OCI-LY7 (cell line): ENCODE results near the gene SLC25A39. TPM values are rescaled to one million over a fixed set of nuclear protein-coding genes. Genes with fewer than 3 reads are reported as not detected.

Source experiments
- BruUV-seq: library from RNA; stranded (reverse); fragments of 400-500 nt; replicated peaks from 2 replicates; lab custom pipeline; 2021; lab: Mats Ljungman, UMichigan
- CTCF ChIA-PET: fragments of 300-600 bp; sonication (Branson Sonifier 250); formaldehyde crosslinking; loops from one replicate; lab custom pipeline; 2022; ENCODE audit warnings: antibody characterized with exemption; ENCODE audit not compliant: unreplicated experiment; lab: Charles Lee
- POLR2A ChIA-PET: fragments of 300-600 bp; sonication (Branson Sonifier 250); formaldehyde crosslinking; loops from one replicate; lab custom pipeline; 2022; ENCODE audit warnings: antibody characterized with exemption; lab: Charles Lee
- DNase-seq: peaks from one replicate; pipeline ENCODE4 v3.0.0-alpha.2; 2015; ENCODE audit warnings: low spot score
- H2AFZ ChIP-seq: fragments of 200-600 bp; sonication (generic), shearing (Covaris generic); 2 replicates; pipeline ENCODE4 v1.6.1; 2014; ENCODE audit warnings: mild to moderate bottlenecking, antibody characterized with exemption, low read length, moderate library complexity
- H3K27ac ChIP-seq: fragments of 200-600 bp; sonication (generic); 2 replicates; pipeline ENCODE4 v1.5.1; 2014; ENCODE audit warnings: mixed run types, low read depth, mild to moderate bottlenecking, moderate library complexity, low read length, inconsistent platforms; ENCODE audit not compliant: poor library complexity, severe bottlenecking
- H3K36me3 ChIP-seq: fragments of 200-600 bp; sonication (generic); 2 replicates; pipeline ENCODE4 v1.6.1; 2014; ENCODE audit warnings: mild to moderate bottlenecking, antibody characterized with exemption, low read length, moderate library complexity, mixed read lengths; ENCODE audit not compliant: insufficient read depth
- H3K4me1 ChIP-seq: fragments of 200-600 bp; sonication (generic); 2 replicates; pipeline ENCODE4 v1.5.1; 2014; ENCODE audit warnings: mild to moderate bottlenecking, low read length; ENCODE audit not compliant: insufficient read depth, poor library complexity, severe bottlenecking
- H3K4me2 ChIP-seq: fragments of 200-600 bp; sonication (generic); 2 replicates; pipeline ENCODE4 v1.6.1; 2014; ENCODE audit warnings: mild to moderate bottlenecking, low read length
- H3K4me3 ChIP-seq: fragments of 200-600 bp; sonication (generic); 2 replicates; pipeline ENCODE4 v1.5.1; 2014; ENCODE audit warnings: mild to moderate bottlenecking, low read depth, low read length; ENCODE audit not compliant: poor library complexity, severe bottlenecking
- H3K79me2 ChIP-seq: fragments of 200-600 bp; sonication (generic); 2 replicates; pipeline ENCODE4 v1.6.1; 2016; ENCODE audit warnings: low read depth, mild to moderate bottlenecking, low read length, moderate library complexity, mixed read lengths; ENCODE audit not compliant: insufficient read depth
- H3K9me2 ChIP-seq: fragments of 200-600 bp; sonication (generic); 2 replicates; pipeline ENCODE4 v1.6.1; 2016; ENCODE audit warnings: mild to moderate bottlenecking, low read length, mixed read lengths; ENCODE audit not compliant: insufficient read depth
- H3K9me3 ChIP-seq: fragments of 200-600 bp; sonication (generic); 2 replicates; pipeline ENCODE4 v1.6.1; 2014; ENCODE audit warnings: mild to moderate bottlenecking, mixed run types, low read length, mixed read lengths
- H4K20me1 ChIP-seq: fragments of 200-600 bp; sonication (generic); 2 replicates; pipeline ENCODE4 v1.6.1; 2014; ENCODE audit warnings: mild to moderate bottlenecking, antibody characterized with exemption, low read length, moderate library complexity, mixed read lengths; ENCODE audit not compliant: insufficient read depth
- EZH2phosphoT487 ChIP-seq: fragments of 200-600 bp; sonication (generic); IDR thresholded peaks from 2 replicates; pipeline ENCODE4 v1.6.1; 2018; ENCODE audit warnings: low read depth, borderline replicate concordance, mild to moderate bottlenecking, mixed run types, antibody characterized with exemption, low read length, moderate library complexity, mixed read lengths
- intact Hi-C: fragments of 100-400 bp; cut with micrococcal nuclease; formaldehyde crosslinking; loops from one replicate; pipeline ENCODE4 v1.10.0; 2022; ENCODE audit not compliant: unreplicated experiment
- total RNA-seq, 2 experiments: library from RNA; depleted of rRNA in 1 of 2; stranded (reverse); fragments of >200 nt in 1 of 2; shearing (Covaris generic) in 1 of 2; gene quantifications; 2 replicates each; pipeline ENCODE4 v1.2.3, GENCODE V29; 2014 to 2022
- TF ChIP-seq, protein P1 (sequence below): fragments of 200-600 bp; sonication (generic); conservative IDR thresholded peaks from 2 replicates; pipeline ENCODE4 v1.5.1; 2014; ENCODE audit warnings: mild to moderate bottlenecking, antibody characterized with exemption, low read length, moderate library complexity, mixed read lengths

The SLC25A39 gene
- total RNA-seq, 2 experiments from 2014 or later: 156 to 159 TPM

GRCh38 chr17:44314524-44314868, 10.1 kb downstream of the SLC25A39 start:
- BruUV-seq: no TSS peak
- no peak for TF ChIP-seq EZH2phosphoT487
- TF ChIP-seq, protein P1, sequence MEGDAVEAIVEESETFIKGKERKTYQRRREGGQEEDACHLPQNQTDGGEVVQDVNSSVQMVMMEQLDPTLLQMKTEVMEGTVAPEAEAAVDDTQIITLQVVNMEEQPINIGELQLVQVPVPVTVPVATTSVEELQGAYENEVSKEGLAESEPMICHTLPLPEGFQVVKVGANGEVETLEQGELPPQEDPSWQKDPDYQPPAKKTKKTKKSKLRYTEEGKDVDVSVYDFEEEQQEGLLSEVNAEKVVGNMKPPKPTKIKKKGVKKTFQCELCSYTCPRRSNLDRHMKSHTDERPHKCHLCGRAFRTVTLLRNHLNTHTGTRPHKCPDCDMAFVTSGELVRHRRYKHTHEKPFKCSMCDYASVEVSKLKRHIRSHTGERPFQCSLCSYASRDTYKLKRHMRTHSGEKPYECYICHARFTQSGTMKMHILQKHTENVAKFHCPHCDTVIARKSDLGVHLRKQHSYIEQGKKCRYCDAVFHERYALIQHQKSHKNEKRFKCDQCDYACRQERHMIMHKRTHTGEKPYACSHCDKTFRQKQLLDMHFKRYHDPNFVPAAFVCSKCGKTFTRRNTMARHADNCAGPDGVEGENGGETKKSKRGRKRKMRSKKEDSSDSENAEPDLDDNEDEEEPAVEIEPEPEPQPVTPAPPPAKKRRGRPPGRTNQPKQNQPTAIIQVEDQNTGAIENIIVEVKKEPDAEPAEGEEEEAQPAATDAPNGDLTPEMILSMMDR: no peak

DNA sequence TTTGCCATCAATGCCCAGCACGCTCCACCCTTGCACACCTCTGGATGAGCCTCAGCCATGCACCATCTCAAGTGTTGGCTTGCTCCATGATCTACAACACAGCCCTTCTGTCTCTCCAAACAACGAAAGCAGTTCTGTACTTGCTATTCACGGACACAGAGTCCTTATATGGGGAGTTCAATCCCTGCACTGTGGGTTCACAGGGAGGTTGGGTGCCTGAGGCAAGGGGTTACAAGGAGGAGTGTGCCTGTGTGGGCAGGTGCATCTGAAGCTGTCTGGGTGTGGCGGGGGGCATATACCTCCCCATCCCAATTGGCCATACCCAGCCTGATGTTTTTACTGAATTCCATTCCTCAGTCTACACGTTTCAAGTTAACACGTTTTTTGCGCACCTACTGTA, 10.6 kb downstream of the SLC25A39 start:
- Histone ChIP-seq H3K4me3 (no peak overlapping the region), H4K20me1 (no peaks in the 10 kb centered on the region), H3K27ac (no peak overlapping the region), H2AFZ (no peak overlapping the region), H3K9me2 (no peaks in the 10 kb centered on the region), H3K36me3 (no peaks in the 10 kb centered on the region), H3K79me2 (no peaks in the 10 kb centered on the region), H3K9me3 (no peaks in the 10 kb centered on the region), H3K4me1 (peaks cover 10% of the 10 kb centered on the region), H3K4me2 (no peak overlapping the region)
- no TSS peak for BruUV-seq
- TF ChIP-seq, protein P1: no peak
- TF ChIP-seq EZH2phosphoT487: no peak
- CTCF ChIA-PET: interaction anchor here (0.6 kb wide), 2 partner anchors 21 to 55 kb away, joined by 3 to 4 read pairs; no protein-coding TSS in a partner anchor
- intact Hi-C loops: no loop called here
- POLR2A ChIA-PET: no interaction called here
- DNase-seq: no peak

More at GRCh38 chr17:44314524-44314868, 10.1 kb downstream of the SLC25A39 start:
- H3K4me3 ChIP-seq: peak overlapping the region; percentile 61
- peak overlapping the region; percentile 59; the same call in 1 of the 2 replicates for H3K4me2 ChIP-seq
- ChIA-PET POLR2A (interaction anchor here (1.2 kb wide), 1 partner anchor 13 kb away, joined by 3 read pairs; no protein-coding TSS in a partner anchor), CTCF (interaction anchor here (0.6 kb wide), 2 partner anchors 22 to 56 kb away, joined by 3 to 4 read pairs; no protein-coding TSS in a partner anchor)
- H3K9me3 ChIP-seq: no peaks in the 10 kb centered on the region
- intact Hi-C loops: no loop called here
- no peaks in the 10 kb centered on the region for H3K79me2 ChIP-seq
- no peak overlapping the region for H3K27ac ChIP-seq
- no peak for DNase-seq
- H3K36me3 ChIP-seq: peaks cover 4% of the 10 kb centered on the region; the same call in 1 of the 2 replicates
- no peaks in the 10 kb centered on the region for H3K9me2 ChIP-seq
- peaks cover 5% of the 10 kb centered on the region for H3K4me1 ChIP-seq
- H4K20me1 ChIP-seq: no peaks in the 10 kb centered on the region
- H2AFZ ChIP-seq: no peak overlapping the region

GRCh38 chr17:44312396-44313104, 12.1 kb downstream of the SLC25A39 start:
- Histone ChIP-seq H3K4me1 (peaks cover 19% of the 10 kb centered on the region), H4K20me1 (no peaks in the 10 kb centered on the region), H3K4me2 (no peak overlapping the region), H3K79me2 (no peaks in the 10 kb centered on the region), H3K4me3 (no peak overlapping the region), H3K9me2 (no peaks in the 10 kb centered on the region), H3K27ac (no peak overlapping the region), H2AFZ (no peak overlapping the region), H3K9me3 (no peaks in the 10 kb centered on the region), H3K36me3 (no peaks in the 10 kb centered on the region)
- no peak for TF ChIP-seq EZH2phosphoT487
- TF ChIP-seq, protein P1: no peak
- DNase-seq: no peak
- intact Hi-C loops: no loop called here
- ChIA-PET CTCF (no interaction called here), POLR2A (no interaction called here)
- BruUV-seq: no TSS peak
